GM18505 (cell line): ENCODE data around the gene EPB41L1.

ENCODE experiments used
- ATAC-seq: cut with Tn5 transposase; IDR thresholded peaks from one replicate; pipeline ENCODE4 v1.9.1; 2021; ENCODE audit not compliant: unreplicated experiment
- POLR2A ChIP-seq: IDR thresholded peaks from 4 replicates; pipeline ENCODE4 v1.6.1; 2011; ENCODE audit warnings: borderline replicate concordance; ENCODE audit not compliant: insufficient read depth, insufficient read length; ENCODE audit errors: extremely low read depth

The EPB41L1 gene

DNA sequence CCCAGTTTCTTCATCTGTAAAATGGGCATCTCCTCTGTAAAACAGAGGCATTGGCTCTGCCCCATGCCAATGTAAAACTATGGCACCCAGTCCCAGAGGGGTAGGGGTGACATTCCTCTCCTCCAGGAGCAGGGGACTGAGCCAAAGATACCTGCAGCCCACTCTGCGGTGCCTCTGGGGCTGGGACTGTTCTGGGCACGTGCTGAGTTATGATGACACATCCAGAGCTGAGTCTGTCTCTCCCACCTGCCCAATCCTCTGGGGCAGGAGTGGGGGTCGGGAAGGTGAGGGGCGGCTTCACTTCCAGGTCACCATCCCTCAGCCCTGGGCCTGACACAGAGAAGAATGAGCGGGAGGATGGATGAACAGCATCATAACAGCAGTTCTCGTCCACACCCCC is 111.6 kb downstream of the EPB41L1 start:
- no peak for TF ChIP-seq POLR2A
- no peak for ATAC-seq

DNA sequence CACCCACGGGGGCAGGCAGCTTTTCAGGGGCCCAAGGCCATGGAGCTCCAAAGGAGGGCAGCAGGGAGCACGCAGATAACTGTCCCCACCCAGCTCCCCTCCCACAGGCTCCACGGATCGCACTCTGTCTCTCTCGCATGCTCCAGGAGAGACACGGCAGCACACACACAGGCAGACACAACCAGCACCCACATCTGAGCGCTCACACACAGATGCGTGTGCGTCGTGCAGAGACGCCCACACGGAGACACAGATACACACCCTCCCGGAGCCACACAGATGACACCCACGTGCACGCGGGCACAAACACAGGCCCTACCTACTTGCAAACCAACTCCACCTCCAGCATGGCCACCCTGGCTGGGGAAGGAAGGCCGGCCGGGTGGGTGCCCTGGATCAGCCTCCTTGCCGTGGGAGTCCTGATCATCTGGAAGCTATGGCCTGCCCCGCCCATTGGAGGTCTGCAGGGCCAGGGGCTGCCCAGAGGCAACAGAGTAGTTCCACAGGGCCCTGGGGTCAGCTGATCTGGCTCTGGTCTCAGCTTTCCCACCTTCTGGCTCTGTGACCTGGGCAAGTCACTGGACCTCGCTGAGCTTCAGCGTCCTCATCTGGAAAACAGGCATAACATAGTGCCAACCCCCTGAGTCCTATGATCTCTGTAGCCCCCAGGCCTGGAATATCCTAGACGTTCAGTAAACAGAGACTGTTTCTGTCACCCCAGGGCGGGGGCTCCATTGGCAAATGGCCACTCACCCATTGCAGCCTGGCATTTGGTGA is 113.3 kb downstream of the EPB41L1 start:
- ATAC-seq, result no peak
- TF ChIP-seq POLR2A, result no peak

DNA sequence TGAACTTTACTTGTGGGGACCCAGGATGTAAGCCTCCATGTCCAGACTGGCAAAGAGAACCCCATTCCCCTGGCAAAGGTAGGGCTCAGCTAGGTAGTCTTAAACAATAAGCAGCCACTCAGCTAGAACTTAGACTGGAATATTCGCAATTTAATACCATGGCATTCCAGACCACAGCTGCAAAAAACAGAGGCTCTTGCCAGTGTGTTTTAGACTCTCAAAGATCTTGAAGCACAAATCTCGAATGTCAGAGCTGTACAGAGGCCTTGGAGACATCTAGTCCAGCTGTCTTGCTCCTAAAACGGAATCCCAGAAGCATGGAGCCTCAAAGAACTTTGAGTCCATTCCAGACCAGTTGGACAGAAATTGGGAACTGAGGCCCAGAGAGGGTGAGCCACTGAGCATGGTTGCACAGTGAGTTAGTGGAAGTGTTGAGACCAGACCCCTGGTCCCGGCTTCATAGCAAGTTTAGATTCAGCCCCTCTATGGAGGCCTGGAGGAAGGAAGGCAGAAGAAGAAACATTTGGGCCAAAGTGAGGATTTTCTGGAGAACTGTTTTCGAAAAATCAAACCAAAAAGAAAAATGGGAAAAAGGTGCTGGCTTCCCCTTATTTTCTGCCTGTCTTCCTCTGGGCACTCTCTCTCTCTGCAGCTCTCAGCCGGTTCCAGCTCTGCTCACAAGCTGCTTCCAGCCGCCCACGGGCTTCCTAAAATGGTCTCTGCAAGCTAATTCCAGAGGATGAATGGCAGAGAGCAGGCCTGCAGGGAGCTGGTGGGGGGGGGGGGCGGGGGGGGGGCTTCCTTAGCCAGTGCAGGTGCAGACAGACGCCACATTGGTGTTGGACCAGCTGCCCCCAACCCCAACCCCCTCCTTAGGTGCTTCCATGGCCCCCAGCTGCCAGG is 114.2 kb downstream of the EPB41L1 start:
- TF ChIP-seq POLR2A, result no peak

DNA sequence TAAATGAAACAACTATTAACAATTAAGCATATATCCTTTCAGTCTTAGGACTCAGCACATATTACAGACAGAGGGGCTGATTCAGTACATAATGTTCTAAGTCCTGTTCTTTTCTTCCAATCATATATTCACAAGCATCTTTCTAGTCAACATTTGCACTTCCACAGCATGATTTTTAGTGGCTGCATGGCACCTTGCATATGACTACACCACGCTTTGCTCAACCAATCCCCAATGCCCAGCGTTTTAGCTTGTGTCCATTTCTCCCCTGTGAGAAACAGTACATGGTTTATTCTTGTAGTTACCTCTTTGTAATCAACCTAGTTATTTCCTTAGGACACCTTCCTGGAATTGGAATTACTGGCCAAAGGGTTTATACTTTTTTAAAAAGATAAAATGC is 115.0 kb downstream of the EPB41L1 start:
- ATAC-seq, result no peak
- TF ChIP-seq POLR2A, result no peak

More for the DNA sequence above, 114.2 kb downstream of the EPB41L1 start:
- no peak for ATAC-seq

DNA sequence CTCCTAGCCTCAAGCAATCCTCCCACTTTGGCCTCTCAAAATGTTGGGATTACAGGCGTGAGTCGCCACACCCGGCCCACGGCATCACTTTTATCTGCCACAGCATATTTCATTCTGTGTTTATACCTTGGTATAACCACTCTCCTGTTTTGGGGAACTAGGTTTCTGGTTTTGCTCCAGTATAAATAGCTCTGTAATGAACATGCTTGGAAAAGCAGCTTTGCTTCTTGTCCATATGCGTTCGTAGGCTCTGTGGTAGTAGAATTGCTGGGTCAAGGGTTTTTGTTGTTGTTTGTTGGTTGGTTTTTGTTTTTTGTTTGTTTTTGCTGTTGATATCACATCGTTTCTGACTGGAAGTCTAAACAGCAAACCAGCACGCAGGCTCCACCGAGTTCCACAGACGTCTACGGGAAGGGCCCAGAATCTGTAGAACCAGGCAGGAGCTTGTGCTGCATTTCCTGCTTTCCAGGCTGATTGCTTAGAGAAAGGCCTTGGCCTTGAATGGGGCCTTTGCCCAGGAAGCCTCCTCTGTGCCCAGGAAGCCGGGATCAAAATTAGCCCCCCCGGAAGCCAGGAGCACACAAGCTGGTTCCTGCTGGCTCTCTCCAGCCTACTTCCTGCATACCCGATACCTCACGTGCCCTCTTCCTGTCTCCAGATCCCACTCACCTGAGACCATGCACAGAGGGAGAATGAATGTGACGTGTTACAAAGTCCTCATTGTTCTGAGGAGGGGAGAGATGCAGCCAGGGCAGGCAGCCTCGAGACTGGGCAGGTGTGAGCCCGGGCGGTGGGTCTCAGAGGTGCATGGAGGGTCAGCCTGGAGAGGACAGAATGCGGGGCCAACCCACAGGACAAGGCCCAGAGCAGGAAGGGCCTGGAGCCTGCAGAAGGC is 116.5 kb downstream of the EPB41L1 start:
- no peak for TF ChIP-seq POLR2A
- ATAC-seq, result no peak

DNA sequence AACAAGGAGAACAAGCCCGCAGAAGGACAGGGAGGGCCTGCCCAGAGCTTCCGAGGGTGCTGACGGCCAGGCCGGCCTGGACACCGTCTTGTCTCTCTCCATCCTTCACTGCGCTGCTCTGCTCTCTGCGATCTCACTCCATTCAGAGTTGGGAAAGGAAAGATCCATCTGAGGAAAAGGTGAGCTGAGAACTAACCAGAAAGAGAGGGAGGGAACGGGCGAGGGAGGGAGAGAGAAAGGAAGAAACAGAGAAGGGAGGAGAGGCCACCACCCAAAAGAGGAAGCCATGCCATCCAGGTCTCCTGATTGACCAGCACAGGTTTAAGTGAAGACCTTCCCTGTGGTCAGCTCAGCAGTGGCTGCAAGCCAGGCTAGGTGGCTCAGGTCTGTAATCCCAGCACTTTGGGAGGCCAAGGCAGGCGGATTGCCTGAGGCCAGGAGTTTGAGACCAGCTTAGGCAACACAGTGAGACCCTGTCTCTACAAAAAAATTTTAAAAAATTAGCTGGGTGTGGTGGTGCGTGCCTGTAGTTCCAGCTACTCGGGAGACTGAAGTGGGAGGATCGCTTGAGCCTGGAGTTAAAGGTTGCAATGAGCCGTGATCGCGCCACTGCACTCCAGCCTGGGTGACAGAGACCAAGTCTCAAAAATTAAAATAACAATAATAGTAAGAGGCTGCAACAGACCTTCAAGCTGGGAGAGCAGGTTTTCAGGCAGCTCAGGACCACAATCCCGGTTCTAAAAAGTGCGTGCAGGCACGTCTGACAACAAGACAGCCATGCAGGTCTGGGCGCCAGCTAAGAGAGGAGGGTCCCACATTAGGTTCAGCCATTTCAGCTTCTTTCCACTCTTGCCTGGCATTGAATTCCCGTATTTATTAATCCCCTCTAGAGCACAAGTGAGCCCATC is 117.4 kb downstream of the EPB41L1 start:
- TF ChIP-seq POLR2A, result no peak
- ATAC-seq, result no peak

DNA sequence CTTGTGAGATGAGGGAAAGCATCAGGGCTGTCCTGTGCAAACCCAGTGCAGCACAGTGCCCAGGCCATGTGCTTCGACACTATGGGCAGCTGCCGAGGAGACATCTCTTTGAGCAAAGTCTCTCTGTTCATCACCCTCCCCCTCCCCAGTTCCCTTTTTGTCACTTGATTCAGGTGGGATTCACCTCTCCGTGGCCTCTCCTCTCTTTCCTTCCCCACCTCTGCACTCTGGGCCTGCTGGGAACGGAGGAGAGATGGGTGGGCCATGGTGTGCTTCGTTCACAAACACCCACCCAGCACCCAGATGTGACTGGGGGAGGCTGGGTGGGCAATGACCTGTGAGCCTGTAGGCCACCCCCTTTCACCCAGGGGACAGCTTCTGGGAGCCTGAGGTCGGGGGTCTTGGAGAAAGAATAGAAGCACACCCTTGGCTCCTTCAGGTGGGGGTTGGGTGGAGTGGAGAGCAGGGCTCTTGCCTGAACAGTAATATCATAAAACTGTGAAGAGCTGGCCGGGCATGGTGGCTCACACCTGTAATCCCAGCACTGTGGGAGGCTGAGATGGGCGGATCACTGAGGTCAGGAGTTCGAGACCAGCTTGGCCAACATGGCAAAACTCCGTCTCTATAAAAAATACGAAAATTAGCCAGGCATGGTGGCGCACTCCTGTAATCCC is 118.1 kb downstream of the EPB41L1 start:
- no peak for TF ChIP-seq POLR2A
- ATAC-seq, result no peak

DNA sequence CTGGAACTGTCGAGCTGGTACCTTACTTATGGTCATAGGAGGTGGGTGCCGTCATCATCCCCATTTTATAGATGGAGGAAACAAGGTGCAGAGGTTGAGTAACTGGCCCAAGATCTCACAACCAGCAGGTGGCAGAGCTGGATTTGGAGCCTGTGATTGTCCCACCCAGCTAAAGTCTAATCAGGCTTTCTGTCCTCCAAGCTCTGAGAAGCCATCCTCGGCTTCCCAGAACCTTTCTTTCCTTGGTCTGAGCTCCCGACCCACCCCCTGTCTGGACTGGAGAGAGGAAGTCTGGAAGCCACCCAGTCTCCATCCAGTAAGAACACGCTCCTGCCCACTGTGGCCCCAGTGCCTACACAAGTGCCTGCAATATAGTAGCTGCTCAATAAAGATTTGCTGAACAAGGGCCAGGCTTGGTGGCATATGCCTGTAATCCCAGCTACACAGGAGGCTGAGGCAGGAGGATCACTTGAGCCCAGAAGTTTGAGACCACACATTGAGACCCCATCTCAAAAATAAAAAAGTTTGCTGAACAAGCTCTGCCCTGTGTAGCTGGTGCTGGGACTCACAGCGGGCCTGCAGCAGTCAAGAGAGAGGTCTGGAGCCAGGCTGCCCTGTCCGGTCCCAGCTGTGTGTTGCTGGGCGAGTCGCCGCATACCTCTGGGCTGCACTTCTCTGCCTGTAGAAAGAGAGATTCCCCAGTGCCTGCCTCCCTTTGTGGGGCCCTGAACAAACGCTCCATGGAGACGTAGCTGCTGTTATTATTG is 119.1 kb downstream of the EPB41L1 start:
- ATAC-seq, result no peak
- no peak for TF ChIP-seq POLR2A

DNA sequence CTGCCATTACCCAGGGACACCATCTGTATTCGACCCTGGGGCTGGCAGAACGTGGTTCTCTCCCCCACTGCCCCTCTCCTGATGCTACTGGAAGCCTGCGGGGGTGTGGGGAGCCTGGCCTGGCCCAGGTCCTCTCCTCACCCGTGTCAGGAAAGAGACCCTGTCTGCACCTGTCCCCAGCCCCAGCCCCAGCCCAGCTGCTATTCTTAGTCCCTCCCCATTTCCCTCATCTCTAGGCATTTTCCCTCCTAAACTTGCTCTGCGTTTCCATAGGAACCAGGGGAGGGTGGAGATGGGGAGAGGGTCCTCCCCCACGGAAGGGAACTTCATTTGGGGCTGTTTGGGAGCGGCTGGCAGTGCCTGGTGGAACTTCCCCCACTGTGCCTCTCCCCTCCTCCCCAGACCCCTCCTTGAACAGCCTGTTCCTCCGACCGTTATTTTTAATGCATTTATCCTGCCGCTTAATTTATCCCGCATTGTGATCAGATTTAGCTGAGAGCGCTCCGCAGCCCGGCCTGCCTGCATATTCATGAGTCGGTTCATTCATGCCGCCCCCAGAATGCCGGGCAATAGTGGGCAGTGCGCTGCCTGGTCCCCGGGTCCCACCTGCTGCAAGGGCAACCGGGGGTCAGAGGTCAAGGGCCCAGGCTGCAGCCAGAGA is 119.8 kb downstream of the EPB41L1 start:
- no peak for TF ChIP-seq POLR2A
- no peak for ATAC-seq

DNA sequence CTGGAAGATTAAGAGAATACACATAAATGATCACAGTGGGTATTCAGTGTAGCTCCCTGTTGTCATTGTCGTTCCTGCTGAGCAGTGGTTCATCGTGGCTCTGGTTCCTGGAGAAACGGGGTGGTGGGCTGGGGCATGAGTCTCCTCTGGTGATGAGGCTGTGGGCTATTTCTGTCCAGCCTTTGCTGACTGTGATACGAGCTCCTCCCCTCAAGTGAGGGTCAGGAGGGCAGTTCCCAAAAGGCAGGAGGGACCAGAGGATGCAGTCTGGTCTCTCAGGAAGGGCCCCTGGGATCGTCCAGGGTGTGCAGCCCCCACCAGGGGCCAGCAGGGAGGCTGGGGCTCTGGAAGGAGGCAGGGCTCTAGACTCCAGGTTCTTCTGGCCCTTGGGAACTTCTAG is 120.5 kb downstream of the EPB41L1 start:
- ATAC-seq, result no peak
- no peak for TF ChIP-seq POLR2A
